CD4-positive, alpha-beta memory T cell (primary cell): ENCODE data around the gene ZNF428. TPM values are rescaled to one million over a fixed set of nuclear protein-coding genes. Genes with fewer than 3 reads are reported as not detected.

Source experiments
- CTCF ChIA-PET: fragments of 350-600 bp; sonication (Branson Sonifier 250); formaldehyde crosslinking; loops from one replicate; lab custom pipeline; 2021; ENCODE audit warnings: inconsistent platforms; ENCODE audit not compliant: partially characterized antibody; lab: Charles Lee
- POLR2A ChIA-PET: fragments of 350-600 bp; sonication (Branson Sonifier 250); formaldehyde crosslinking; loops from one replicate; lab custom pipeline; 2021; ENCODE audit not compliant: partially characterized antibody; lab: Charles Lee
- DNase-seq, 5 donors: peaks; one replicate each; pipeline versions ENCODE4 v3.0.0 to v3.0.0-alpha.2; 2020 to 2022; ENCODE audit warnings: mixed read lengths in 1 of 5
- H3K27ac ChIP-seq: one replicate; pipeline ENCODE4 v1.7.0; 2013; ENCODE audit warnings: low read depth, low read length
- H3K27me3 ChIP-seq: 2 replicates; pipeline ENCODE4 v1.7.0; 2013; ENCODE audit warnings: mild to moderate bottlenecking, low read length, moderate library complexity; ENCODE audit not compliant: insufficient read depth
- H3K36me3 ChIP-seq: 2 replicates; pipeline ENCODE4 v1.7.0; 2013; ENCODE audit warnings: mild to moderate bottlenecking, low read length, moderate library complexity; ENCODE audit not compliant: insufficient read depth
- H3K4me1 ChIP-seq: 2 replicates; pipeline ENCODE4 v1.7.0; 2013; ENCODE audit warnings: mild to moderate bottlenecking, low read length, moderate library complexity; ENCODE audit not compliant: insufficient read depth
- H3K4me3 ChIP-seq, 2 donors: one replicate each; pipeline ENCODE4 v1.7.0; 2013; ENCODE audit warnings: low read length in 2 of 2, mild to moderate bottlenecking in 1 of 2
- H3K9me3 ChIP-seq, 2 donors: one replicate each; pipeline ENCODE4 v1.7.0; 2013; ENCODE audit warnings: low read length in 2 of 2, control low read depth in 1 of 2; ENCODE audit not compliant: control insufficient read depth in 1 of 2
- H3K27ac Mint-ChIP-seq, 7 donors: one replicate each; pipeline ENCODE4 v1.8.0; 2020 to 2021; ENCODE audit warnings: mixed read lengths in 7 of 7, mild to moderate bottlenecking in 6 of 7, inconsistent platforms in 3 of 7, moderate library complexity in 3 of 7
- H3K27me3 Mint-ChIP-seq, 2 donors: one replicate each; pipeline ENCODE4 v1.8.0; 2020 to 2021; ENCODE audit warnings: mixed read lengths in 2 of 2
- H3K36me3 Mint-ChIP-seq, 2 donors: one replicate each; pipeline ENCODE4 v1.8.0; 2020 to 2021; ENCODE audit warnings: mixed read lengths in 2 of 2, inconsistent platforms in 1 of 2, mild to moderate bottlenecking in 1 of 2
- H3K4me1 Mint-ChIP-seq, 4 donors: one replicate each; pipeline ENCODE4 v1.8.0; 2020 to 2021; ENCODE audit warnings: mixed read lengths in 4 of 4, mild to moderate bottlenecking in 1 of 4
- H3K4me3 Mint-ChIP-seq, 8 donors: one replicate each; pipeline ENCODE4 v1.8.0; 2020 to 2021; ENCODE audit warnings: mixed read lengths in 8 of 8, mild to moderate bottlenecking in 7 of 8, moderate library complexity in 6 of 8, inconsistent platforms in 3 of 8
- H3K9me3 Mint-ChIP-seq, 8 donors: one replicate each; pipeline ENCODE4 v1.8.0; 2020 to 2021; ENCODE audit warnings: mixed read lengths in 8 of 8, mild to moderate bottlenecking in 5 of 8, inconsistent platforms in 3 of 8, moderate library complexity in 1 of 8
- intact Hi-C: fragments of 100-400 bp; cut with micrococcal nuclease; formaldehyde crosslinking; loops from one replicate; pipeline ENCODE4 v1.15.1; 2023
- polyA plus RNA-seq, 2 donors: library from polyadenylated mRNA; unstranded; fragments of 300-500 nt; fragmentation: Illumina TruSeq; gene quantifications; one replicate each; pipeline ENCODE4 v1.2.3, GENCODE V29; 2021
- total RNA-seq, 2 experiments: library from RNA; stranded (reverse); gene quantifications; one replicate each; pipeline ENCODE4 v1.2.3, GENCODE V29; 2021

Gene ZNF428
- total and polyA plus RNA-seq, 4 experiments from 2014 or later, result 13.9 to 28.2 (median 23.8) TPM

GRCh38 chr19:43620061-43621001 is 902 bp upstream of the ZNF428 start:
- H3K4me1 ChIP-seq, result peaks cover 36% of the 10 kb centered on the region
- intact Hi-C loops, result no loop called here
- peak overlapping the region; percentile 90 to 97 for H3K4me3 ChIP-seq
- Mint-ChIP-seq H3K9me3 (no peaks in the 10 kb centered on the region), H3K4me3 (peak overlapping the region; percentile 96 to 98 (median 98)), H3K27ac (peak overlapping the region; percentile 95 to 99 (median 98)), H3K4me1 (peaks cover 16 to 49% (median 33%) of the 10 kb centered on the region in 4 donors), H3K36me3 (peaks cover 0 to 4% of the 10 kb centered on the region in 2 donors), H3K27me3 (no peaks in the 10 kb centered on the region)
- ChIA-PET POLR2A (interaction anchor here (0.7 to 2.9 kb wide), 8 partner anchors 24 to 346 kb away, joined by 3 to 15 read pairs (median 4); partner anchors contain the start of genes IRGQ, SMG9 and ZNF576), CTCF (interaction anchor here (1.2 to 1.4 kb wide), 2 partner anchors 58 to 84 kb away, joined by 3 read pairs; no protein-coding TSS in a partner anchor)
- no peaks in the 10 kb centered on the region for H3K36me3 ChIP-seq
- DNase-seq, result peak in 4 of 5 donors; percentile 78 to 81 (median 80)
- no peaks in the 10 kb centered on the region for H3K27me3 ChIP-seq
- H3K9me3 ChIP-seq, result no peaks in the 10 kb centered on the region
- H3K27ac ChIP-seq, result peak overlapping the region; percentile 77

DNA sequence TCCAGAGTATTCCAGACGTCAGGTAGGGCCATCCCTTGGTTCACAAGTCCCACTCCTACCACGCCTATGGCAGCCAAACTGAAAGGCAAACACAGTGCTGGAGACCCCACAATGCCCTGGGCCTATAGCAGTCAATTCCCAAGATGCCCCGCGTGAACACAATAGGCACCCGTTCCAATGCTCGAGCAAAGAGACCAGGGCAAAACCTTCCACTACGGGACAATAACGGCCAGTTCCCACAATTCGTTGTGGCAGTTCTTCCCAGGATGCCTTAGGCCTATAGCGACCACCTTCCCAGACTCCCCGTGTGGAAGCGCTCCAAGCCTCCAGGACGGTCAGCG is 538 bp downstream of the ZNF428 start:
- Mint-ChIP-seq H3K9me3 (no peaks in the 10 kb centered on the region), H3K36me3 (peaks cover 2 to 8% of the 10 kb centered on the region in 2 donors), H3K4me3 (peak overlapping the region; percentile 96 to 98 (median 98)), H3K27me3 (no peaks in the 10 kb centered on the region), H3K4me1 (peaks cover 11 to 39% (median 23%) of the 10 kb centered on the region in 4 donors), H3K27ac (peak overlapping the region; percentile 91 to 98 (median 95))
- peak in 1 of 5 donors; percentile 46 for DNase-seq
- H3K27ac ChIP-seq, result peak overlapping the region; percentile 77
- H3K27me3 ChIP-seq, result no peaks in the 10 kb centered on the region
- CTCF ChIA-PET, result interaction anchor here (0.7 to 1.9 kb wide), 3 partner anchors 24 to 114 kb away, joined by 3 to 8 read pairs (median 5); no protein-coding TSS in a partner anchor
- no peaks in the 10 kb centered on the region for H3K9me3 ChIP-seq
- POLR2A ChIA-PET, result interaction anchor here (1.5 to 2.9 kb wide), 2 partner anchors 23 to 45 kb away, joined by 8 to 15 read pairs; partner anchors contain the start of genes IRGQ, XRCC1 and ZNF576
- H3K4me3 ChIP-seq, result peak overlapping the region; percentile 90 to 97
- intact Hi-C loops, result loop anchor here (1.0 kb wide), 3 partner anchors 23 to 49 kb away; partner anchors contain the start of genes IRGQ, PINLYP, XRCC1 and ZNF576
- peaks cover 29% of the 10 kb centered on the region for H3K4me1 ChIP-seq
- H3K36me3 ChIP-seq, result peaks cover 4% of the 10 kb centered on the region

DNA sequence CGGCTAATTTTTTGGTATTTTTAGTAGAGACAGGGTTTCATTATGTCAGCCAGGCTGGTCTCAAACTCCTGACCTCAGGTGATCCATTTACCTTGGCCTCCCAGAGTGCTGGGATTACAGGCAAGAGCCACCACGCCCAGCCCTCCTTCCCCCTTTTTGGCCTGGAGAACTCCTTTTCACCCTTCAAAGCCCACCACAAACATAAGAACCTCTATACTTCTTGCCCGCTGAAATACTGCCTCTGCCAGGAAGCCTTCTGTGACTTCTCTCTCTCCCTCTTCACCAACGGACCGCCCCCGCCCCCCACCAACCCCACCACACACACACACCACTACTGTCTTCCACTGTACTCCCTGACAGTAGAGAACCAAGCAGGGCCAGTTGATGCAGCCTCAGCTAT is 2.5 kb downstream of the ZNF428 start:
- Mint-ChIP-seq H3K4me3 (peak overlapping the region in 2 of 8 donors; percentile 25 to 65), H3K9me3 (no peaks in the 10 kb centered on the region), H3K36me3 (peaks cover 19 to 25% of the 10 kb centered on the region in 2 donors), H3K27ac (peak overlapping the region in 4 of 7 donors; percentile 17 to 62 (median 53)), H3K27me3 (no peaks in the 10 kb centered on the region), H3K4me1 (peaks cover 12 to 47% (median 29%) of the 10 kb centered on the region in 4 donors)
- intact Hi-C loops, result no loop called here
- no peaks in the 10 kb centered on the region for H3K9me3 ChIP-seq
- H3K27ac ChIP-seq, result no peak overlapping the region
- ChIA-PET POLR2A (interaction anchor here (0.8 to 1.5 kb wide), 2 partner anchors 20 to 178 kb away, joined by 3 to 4 read pairs; partner anchors contain the start of gene ZNF576), CTCF (interaction anchor here (1.3 to 1.9 kb wide), 2 partner anchors 22 to 23 kb away, joined by 3 to 8 read pairs; no protein-coding TSS in a partner anchor)
- H3K4me3 ChIP-seq, result no peak overlapping the region
- no peak for DNase-seq
- H3K36me3 ChIP-seq, result peaks cover 11% of the 10 kb centered on the region
- H3K4me1 ChIP-seq, result peaks cover 29% of the 10 kb centered on the region
- H3K27me3 ChIP-seq, result no peaks in the 10 kb centered on the region

DNA sequence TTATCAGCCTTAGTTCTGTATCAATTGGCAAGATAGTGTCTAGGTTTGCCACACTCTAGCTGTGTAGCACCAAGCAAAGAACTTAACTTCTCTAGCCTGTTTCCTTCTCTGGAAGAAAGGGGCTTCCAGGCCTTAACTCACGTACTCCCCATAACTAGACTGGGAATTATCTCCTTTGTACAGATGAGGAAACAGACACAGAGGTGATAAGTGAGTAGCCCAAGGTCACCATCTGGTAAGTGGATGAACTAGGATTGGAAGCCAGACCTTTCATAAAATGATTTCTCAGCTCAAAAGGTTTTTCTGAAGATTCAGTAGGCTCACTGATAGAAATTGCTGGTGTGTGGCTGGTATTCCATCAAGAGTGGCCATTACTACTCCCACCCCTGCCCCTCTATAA is 3.1 kb downstream of the ZNF428 start:
- Histone ChIP-seq H3K4me1 (peaks cover 29% of the 10 kb centered on the region), H3K9me3 (no peaks in the 10 kb centered on the region), H3K4me3 (no peak overlapping the region), H3K27ac (no peak overlapping the region), H3K36me3 (peaks cover 11% of the 10 kb centered on the region), H3K27me3 (no peaks in the 10 kb centered on the region)
- no peak for DNase-seq
- H3K36me3 Mint-ChIP-seq, result peaks cover 23 to 30% of the 10 kb centered on the region in 2 donors
- H3K4me1 Mint-ChIP-seq, result peaks cover 14 to 47% (median 31%) of the 10 kb centered on the region in 4 donors
- ChIA-PET CTCF (interaction anchor here (1.3 kb wide), 1 partner anchor 22 kb away, joined by 3 read pairs; no protein-coding TSS in a partner anchor), POLR2A (interaction anchor here (0.8 kb wide), 1 partner anchor 19 kb away, joined by 4 read pairs; the partner anchor contains the start of gene ZNF576)
- no peak overlapping the region for H3K4me3 Mint-ChIP-seq
- intact Hi-C loops, result no loop called here
- no peaks in the 10 kb centered on the region for H3K27me3 Mint-ChIP-seq
- H3K9me3 Mint-ChIP-seq, result no peaks in the 10 kb centered on the region
- H3K27ac Mint-ChIP-seq, result peak overlapping the region in 1 of 7 donors; percentile 53

GRCh38 chr19:43612374-43612773 is 7.1 kb downstream of the ZNF428 start:
- H3K27ac Mint-ChIP-seq, result peak overlapping the region in 1 of 7 donors; percentile 5
- H3K9me3 ChIP-seq, result no peaks in the 10 kb centered on the region
- H3K36me3 Mint-ChIP-seq, result peaks cover 23 to 37% of the 10 kb centered on the region in 2 donors
- H3K4me1 Mint-ChIP-seq, result peaks cover 7 to 22% (median 18%) of the 10 kb centered on the region in 4 donors
- H3K27me3 Mint-ChIP-seq, result no peaks in the 10 kb centered on the region
- H3K9me3 Mint-ChIP-seq, result no peaks in the 10 kb centered on the region
- no peak overlapping the region for H3K4me3 ChIP-seq
- CTCF ChIA-PET, result no interaction called here
- intact Hi-C loops, result no loop called here
- POLR2A ChIA-PET, result no interaction called here
- H3K4me3 Mint-ChIP-seq, result no peak overlapping the region
- H3K27me3 ChIP-seq, result no peaks in the 10 kb centered on the region
- H3K27ac ChIP-seq, result no peak overlapping the region
- H3K36me3 ChIP-seq, result peaks cover 11% of the 10 kb centered on the region
- H3K4me1 ChIP-seq, result peaks cover 6% of the 10 kb centered on the region
- no peak for DNase-seq

DNA sequence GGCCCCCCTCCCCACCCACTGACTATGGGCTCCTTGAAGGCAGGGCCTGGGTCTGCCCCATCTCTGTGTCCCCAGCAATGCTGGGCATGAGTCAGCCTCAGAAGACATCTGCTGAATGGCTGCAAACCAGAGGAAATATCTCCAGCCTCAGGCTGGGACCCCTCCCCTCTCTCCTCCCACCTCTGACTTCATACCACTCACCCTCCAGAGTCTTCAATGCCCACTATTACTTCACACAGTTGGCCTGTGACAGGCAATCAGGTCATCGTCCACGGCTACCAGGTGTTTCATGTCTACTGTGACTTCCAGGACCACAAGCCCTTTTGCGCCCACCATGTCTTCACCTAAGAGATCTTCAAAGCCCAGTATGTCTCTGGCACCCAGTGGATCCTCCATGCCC is 7.6 kb downstream of the ZNF428 start, which contains the start of gene SRRM5:
TSS of gene SRRM5 (plus strand) at position 301 of the 400 bp plus-strand sequence. CDS start at position 335, 34 bp downstream.
- no peak within 1 kb of the TSS for H3K4me3 Mint-ChIP-seq
- POLR2A ChIA-PET, result no interaction called here

More for the DNA sequence above, 7.6 kb downstream of the ZNF428 start, which contains the start of gene SRRM5:
- no peak for DNase-seq
- Histone ChIP-seq H3K27ac (no peak within 1 kb of the TSS), H3K9me3 (no peaks in the 10 kb centered on the region), H3K27me3 (no peaks in the 10 kb centered on the region), H3K4me3 (no peak within 1 kb of the TSS), H3K4me1 (peaks cover under 1% of the 10 kb centered on the region), H3K36me3 (peaks cover 11% of the 10 kb centered on the region)
- Mint-ChIP-seq H3K27ac (peak within 1 kb of the TSS in 4 of 7 donors; percentile 5 to 81 (median 60)), H3K4me1 (peaks cover 7 to 22% (median 18%) of the 10 kb centered on the region in 4 donors), H3K36me3 (peaks cover 28 to 40% of the 10 kb centered on the region in 2 donors), H3K9me3 (no peaks in the 10 kb centered on the region), H3K27me3 (no peaks in the 10 kb centered on the region)
- intact Hi-C loops, result no loop called here
- CTCF ChIA-PET, result no interaction called here
